ENCODE results near the gene CRACR2B.
A peak's percentile ranks its signal among the peaks of the same experiment; 100 is the strongest.

- TF ChIP-seq CTCF (IDR thresholded peaks at IDR 0.05) (peak in 1 of 5 experiments; percentile 49), POLR2A (IDR thresholded peaks at IDR 0.05) (peak; percentile 92 to 94)
These were observed 18.3 kb upstream of the CRACR2B start, which contains the start of gene RPLP2 for GRCh38 chr11:809287-810039.
